Activated T-cell treated with anti-CD3 and anti-CD28 coated beads for 24 hours (primary cell): ENCODE data around the gene RAB31.
"Not testable (repeated sequence)": the region's sequence is repeated elsewhere in the genome, so short reads cannot be mapped to it uniquely, and the experiment has no call there.

Source experiments
- DNase-seq: peaks from one replicate; pipeline ENCODE4 v3.0.0-alpha.2; 2020; ENCODE audit warnings: low read depth

Gene RAB31

DNA sequence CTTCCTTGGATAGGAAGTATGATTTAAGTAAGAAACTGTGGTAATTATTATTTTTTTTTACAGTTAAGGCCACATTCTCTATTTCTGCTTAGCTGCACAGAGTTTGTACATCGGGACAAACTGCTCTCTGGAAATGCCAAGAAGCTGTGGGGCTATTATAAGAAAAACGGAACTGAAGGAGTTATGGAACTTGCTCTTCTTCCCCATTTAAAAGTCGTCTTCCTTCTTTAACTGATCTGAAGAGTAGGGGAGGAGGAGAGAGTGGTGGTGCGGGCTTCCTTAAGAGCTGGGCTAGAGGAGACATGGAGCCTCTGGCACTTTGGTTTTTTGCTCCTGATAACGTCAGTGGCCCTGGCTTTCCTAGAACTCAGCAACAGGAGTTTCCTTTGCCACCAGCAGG, 54.4 kb downstream of the RAB31 start:
- no peak for DNase-seq

DNA sequence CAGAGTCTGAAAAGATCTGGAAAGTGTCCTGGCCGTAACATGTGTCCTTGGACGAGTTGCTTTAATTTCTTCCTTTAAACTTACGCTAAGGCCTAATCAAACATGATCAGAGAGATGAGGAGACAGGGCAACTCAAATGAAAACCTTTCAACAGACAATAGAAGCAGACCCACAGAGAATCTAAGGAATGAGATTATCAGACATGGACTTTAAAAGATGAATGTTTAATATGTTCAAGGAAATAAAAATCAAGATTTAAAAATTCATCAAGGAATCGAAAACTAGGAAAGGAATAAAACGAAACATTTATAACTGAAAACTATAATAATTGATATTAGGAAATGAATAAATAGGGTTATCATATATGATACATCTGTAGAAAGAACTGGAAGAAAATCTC, 55.1 kb downstream of the RAB31 start:
- no peak for DNase-seq

DNA sequence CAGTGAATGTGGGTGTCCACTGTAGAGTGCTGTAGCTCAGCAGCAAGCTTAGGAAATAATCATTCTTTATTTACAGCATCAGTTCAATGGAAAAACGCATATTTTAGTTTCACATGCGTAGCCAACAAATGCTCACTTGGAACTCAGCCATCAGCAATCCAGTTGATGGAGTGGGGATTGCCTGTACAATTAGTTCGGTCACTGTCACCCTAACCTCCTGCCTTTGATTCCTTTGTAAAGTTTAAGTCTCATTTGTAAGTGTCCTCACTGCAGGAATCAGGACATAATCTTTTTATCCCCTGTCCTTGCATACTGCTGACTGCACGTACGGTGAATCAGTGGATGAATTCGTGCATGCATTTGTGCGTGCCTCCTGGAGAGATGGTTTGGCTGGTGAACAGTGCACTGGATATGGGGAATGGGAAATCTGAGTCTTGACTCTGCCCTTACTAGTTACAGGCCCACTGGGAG, 55.9 kb downstream of the RAB31 start:
- no peak for DNase-seq

DNA sequence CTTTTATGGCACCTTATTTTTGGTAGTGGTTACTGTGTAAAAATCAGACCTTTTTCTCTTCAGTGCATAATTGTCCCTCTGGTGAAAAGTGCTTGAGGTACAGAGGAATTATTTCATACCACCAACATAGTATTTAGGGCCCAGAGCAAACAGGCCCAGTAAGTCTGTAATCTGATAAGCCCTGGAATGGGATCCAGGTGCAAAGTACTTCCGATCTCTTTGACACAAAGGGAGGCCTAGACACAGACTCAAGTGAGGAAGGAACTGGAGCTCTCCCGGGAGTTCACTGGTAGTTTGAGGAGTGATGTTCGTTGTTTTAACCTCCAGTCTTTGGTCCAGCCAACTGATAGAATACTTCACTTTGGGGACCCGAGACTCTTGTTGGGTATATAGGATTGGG, 57.4 kb downstream of the RAB31 start:
- no peak for DNase-seq

DNA sequence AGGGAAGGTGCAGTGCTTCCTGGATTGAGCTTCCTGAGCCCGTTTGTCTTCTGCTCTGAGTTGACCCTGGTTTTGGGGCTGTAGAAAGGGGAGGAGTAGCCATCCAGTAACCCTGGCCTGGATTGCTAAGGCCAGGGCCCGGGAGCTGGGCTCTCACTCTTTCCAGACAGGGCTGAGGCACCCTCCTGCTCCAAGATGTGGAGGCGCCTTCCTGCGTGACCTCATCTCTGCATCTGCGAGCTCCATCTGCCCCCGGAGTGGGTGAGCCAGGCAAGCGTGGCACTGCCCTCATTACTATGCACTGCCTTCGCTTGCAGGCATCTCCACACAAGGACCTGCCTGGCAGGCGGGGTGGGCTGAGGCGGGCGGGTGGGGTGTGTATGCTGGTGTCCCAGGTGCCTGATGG, 58.0 kb downstream of the RAB31 start:
- DNase-seq = no peak

DNA sequence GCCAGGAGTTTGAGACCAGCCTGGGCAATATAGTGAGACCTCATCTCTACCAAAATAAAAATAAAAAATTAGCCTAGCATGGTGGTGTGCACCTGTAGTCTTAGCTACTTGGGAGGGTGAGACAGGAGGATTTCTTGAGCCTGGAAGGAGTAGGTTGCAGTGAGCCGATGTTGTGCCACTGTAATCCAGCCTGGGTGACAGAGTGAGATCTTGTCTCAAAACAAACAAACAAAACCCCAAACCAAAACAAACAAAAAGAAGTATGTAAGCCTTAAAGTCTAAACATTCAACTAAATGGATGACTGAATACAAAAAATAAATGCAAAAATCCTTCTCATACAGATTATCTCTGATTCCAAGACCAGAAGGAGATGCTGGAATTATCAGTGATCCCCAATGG, 58.6 kb downstream of the RAB31 start:
- no peak for DNase-seq

DNA sequence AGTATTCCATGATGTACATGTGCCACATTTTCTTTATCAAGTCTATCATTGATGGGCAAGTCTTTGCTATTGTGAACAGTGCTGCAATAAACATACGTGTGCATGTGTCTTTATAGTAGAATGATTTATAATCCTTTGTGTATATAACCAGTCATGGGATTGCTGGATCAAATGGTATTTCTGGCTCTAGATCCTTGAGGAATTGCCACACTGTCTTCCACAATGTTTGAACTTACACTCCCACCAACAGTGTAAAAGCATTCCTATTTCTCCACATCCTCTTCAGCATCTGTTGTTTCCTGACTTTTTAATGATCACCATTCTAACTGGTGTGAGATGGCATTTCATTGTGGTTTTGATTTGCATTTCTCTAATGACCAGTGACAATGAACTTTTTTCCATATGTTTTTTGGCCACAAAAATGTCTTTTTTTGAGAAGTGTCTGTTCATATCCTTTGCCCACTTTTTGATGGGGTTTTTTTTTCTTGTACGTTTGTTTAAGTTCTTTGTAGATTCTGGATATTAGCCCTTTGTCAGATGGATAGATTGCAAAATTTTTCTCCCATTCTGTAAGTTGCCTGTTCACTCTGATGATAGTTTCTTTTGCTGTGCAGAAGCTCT, 60.1 kb downstream of the RAB31 start:
- not testable (repeated sequence) for DNase-seq

DNA sequence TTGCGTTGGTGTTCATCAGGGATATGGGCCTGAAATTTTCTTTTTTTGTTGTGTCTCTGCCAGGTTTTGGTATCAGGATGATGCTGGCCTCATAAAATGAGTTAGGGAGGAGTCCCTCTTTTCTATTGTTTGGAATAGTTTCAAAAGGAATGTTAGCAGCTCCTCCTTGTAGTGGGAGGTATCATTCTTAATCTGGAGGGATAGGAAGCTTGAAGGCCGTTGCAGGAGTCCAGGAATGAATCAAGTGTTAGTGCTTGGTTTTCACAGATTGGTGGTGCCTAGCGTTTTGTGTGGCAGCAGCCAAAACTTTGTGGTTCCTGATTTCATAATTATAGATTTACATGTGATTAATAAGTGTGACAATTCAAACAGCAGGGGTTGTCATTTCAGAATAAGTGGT, 62.0 kb downstream of the RAB31 start:
- not testable (repeated sequence) for DNase-seq

DNA sequence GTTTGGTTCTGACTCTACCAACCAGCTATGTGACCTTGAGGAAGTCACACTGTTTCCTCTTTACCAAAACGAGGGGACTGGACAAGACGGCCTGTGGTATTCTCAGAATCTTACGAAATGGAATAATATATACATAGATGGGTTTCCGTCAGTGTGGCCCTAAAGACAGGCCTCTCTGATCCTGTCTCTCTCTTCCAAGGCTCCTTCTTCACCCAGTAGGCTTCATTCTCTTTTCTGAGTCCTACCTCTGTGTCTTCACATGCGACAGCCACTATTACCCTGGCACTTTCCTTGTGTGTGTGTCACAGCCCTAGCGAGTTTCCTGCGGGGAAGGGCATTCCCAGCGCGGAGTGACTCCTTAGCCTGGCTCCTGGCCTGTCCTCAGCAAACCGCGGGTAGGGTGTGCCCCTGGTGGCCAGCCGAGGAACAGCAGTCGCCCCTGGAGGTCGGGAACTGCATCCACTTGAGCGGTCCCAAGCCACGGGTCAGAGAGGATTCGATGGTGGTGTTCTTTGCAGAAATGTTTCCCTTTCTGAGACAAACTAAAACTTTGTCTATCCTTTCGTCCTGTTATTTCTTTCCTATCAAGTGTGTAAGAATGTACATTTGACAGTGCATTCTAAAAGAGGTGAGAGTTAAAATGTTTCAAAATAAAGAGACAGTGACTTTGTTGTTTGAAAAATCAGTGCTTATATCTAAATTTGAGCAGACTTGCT, 63.3 kb downstream of the RAB31 start:
- DNase-seq = peak; percentile 38

DNA sequence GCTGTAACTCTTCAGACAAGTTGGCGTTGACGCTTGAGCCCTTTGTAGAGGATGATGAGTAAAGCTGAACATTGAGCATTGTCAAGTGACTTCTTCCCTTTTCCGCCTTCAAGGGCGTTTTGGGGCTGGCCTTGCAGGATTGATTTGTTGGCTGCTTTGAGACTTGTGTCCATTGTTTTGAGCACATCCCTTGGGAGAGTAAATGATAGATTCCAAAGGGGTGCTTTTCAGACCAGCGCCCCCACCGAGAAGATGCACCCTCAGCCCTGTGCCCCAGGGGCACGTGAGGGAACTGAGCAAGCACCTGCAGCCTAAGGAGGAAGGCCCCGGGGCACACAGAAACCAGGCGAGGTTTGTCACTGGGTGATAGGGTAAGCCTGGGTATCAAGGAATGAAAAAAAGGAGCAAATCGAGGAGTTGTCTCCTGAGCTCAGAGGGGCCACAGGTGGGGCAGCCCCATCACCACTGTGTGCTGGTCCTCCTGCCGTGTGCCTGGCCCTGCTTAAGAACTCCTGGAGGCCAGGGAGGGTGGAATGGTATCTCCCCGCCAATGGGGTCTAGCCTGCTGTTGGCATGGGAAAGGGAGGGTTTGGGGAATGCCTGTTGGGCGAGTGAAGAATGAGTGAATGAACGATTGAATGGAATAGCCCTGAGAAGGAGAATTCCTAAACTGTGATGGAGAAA, 64.0 kb downstream of the RAB31 start:
- no peak for DNase-seq

DNA sequence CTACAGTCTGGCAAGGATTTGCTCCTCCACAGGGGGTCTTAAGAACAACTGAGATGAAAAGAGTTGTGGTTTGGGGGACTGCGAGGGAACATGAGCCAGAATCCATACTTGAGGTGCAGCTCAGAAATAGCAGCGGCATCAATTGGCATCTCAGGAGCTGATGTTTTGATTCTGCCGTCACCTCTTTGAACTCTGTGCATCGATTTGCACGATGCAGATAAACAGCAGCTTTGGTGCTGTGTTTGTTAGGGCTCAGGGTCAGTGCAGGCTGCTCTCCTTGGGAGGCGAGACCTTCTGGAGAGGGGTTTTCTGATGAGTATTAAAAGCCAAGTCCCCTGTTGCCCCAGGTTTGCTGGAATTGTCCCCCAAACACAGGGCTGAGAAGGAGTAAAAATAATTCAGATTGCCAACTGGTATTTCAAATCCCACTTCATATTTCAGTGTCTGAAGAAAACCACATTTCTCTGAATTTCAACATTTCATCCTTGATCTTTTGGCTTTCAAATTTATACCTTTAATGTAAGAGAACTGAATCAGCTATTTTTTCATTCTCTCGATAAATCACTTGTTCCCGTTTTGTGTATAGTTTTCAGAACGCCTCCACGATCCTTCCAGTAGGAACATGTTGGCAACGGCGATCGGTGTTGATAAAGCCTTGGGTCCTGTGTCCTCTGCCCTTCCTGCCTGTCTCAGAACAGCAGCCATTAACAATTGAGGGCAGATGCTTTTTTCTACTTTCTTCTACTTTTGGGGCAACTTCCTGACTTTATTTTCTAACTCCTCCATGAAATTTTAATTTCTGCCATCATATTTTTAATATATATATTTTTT, 65.0 kb downstream of the RAB31 start:
- no peak for DNase-seq

DNA sequence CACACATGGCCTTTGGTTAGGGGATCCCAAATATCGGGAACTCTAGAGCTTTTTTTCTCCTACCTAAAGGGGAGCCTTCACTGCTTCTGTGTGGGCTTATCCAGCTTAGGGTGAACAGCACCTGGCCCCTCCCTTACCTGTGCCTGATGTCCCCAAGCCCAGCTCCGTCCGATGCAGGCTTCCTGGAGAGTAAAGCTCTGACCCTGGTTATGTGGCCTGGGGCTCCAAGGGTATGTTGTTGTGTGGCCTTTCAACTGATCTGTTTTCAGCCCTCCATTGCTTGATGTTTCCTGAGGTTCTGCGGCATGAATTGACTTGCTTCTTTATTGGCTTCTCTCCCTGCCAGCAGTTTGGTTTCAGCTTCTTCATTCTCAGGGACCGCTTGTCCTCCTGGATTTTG, 66.0 kb downstream of the RAB31 start:
- no peak for DNase-seq

DNA sequence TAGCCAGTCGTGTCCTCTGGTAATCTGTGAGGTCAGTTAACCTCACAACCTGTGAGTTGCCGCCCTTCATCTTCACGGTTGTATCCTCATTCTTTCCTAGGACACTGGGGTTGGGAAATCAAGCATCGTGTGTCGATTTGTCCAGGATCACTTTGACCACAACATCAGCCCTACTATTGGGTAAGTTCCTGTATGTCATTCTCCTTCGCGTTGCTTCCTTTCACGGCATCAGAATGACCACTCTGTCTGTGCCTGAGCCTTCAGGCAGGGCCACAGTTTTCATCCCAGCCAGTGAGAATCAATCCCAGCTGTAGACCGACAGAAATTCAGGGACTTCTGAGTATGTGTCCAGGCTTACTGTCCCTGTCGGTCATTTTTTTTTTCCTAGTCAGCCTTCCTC, 67.1 kb downstream of the RAB31 start:
- no peak for DNase-seq

DNA sequence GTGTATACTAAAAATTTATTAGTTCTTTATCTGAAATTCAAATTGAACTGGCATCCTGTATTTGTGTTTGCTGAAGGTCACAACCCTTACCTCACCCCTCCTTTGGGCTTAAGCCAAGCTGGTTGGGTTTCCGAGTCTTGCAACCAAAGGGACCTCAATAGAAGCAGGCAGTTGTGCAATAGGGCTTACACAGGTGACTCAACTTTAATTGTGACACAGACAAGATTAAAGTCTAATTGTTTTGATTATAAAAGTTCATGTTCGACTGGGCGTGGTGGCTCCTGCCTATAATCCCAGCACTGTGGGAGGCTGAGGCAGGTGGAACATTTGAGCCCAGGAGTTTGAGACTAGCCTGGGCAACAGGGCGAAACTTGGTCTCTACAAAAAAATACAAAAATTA, 71.5 kb downstream of the RAB31 start:
- no peak for DNase-seq

DNA sequence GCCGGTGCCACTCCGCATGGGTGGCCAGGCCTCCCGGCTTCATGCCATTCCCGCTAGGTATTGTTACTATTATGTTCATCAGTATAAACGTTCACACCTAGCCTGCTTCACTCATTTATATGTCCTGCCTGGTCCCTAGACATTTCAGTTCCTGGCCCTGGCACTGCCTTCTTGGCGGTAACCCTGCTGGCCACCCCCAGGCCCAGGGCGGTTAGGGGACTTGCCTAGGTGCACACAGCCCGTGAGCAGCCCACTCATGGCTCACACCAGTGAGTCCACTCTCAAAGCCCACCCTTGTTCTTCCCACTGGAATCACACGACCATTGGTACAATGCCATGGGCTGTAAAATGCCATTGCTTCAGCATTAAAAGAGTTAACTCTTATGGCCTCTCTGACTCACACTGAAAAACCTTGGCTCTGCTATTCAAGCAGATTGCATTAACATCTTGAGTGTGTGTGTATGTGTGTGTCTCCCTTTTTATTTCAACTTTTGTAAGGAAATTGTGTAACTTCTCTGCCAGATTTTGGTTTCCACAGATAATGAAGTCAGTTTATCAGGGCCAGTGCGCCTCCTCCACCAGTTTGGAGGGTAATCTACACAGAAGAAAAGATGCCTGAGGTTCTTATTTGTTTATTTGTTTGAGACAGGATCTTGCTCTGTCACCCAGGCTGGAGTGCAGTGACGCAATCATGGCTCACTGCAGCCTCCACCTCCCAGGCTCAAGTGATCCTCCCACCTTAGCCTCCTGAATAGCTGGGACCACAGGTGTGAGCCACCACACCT, 74.2 kb downstream of the RAB31 start:
- DNase-seq = no peak

DNA sequence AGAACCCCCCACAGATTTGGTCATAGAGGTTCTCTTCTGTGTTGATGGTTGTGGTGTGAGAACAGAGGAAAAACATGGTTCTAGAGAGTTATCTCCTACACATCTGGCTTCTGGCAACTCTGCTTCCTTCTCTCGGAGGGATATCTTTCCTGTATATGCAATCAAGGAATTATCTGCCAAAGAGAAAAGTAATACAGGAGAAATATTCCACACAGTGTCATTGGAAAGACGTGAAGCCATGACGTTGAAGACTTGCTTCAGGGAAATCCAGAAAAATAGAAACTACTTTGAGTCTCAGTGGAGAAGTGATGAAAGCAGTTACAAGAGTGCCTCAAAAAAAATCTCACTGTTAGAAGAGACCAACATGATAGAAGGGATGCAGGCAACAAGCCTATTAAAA, 78.5 kb downstream of the RAB31 start:
- DNase-seq = no peak

DNA sequence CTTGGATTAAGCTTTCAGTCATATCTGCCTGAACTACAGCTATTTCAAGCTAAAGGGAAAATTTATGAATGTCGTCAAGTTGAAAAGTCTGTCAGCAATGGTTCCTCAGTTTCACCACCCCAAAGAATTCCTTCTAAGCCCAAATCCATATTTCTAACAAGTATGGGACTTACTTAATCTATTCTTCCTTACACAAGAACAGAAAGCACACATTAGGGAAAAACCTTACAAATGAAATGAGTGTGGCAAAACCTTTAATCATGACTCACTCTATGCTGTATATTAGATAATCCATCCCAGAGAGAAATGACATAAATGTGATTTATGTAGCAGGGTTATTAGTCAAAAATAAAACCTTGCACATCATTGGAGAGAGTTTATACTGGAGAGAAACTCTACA, 78.9 kb downstream of the RAB31 start:
- no peak for DNase-seq

DNA sequence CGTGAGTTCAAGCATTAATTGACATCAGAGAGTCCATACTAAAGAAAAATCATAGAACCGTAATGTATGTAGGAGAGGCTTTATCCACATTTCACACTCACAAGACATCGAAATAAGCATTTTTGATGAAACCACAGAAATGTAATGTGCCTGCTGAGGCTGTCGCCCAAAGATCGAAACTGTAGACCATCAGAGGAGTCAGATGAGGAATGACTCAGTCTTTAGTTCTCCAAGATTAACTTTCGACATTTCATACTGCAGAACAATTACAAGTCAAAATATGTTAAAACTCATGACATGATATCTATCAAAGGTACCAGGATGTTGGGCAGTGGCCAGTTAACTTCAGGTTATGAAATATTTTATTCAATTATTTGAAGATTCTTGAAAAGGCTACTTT, 79.6 kb downstream of the RAB31 start:
- DNase-seq = no peak

DNA sequence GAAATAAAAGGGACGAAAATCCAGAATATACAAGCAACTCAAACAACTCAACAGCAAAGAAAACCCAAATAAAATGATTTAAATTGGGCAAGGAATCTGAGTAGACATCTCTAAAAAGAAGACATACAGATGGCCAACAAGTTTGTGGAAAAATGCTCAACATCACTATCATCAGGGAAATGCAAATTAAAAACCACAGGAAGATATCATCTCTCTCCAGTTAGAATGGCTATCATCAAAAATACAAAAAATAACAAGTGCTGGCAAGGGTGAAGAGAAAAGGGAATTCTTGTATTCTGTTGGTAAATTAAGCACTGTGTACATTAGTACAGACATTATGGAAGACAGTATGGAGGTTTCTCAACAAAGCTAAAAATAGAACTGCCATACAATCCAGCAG, 80.0 kb downstream of the RAB31 start:
- DNase-seq = no peak

DNA sequence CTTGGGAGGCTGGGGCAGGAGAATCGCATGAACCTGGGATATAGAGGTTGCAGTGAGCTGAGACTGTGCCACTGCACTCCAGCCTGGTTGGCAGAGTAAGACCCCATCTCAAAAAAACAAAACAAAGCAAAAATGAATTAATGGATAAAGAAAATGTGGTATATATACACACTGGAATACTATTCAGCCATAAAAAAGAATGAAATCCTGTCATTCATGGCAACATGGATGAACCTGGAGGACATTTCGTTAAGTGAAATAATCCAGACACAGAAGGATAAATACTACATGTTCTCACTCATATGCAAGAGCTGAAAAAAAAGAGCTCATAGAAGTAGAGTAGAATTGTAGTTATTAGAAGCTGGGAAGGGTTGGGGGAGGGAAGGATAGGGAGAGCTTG, 80.8 kb downstream of the RAB31 start:
- no peak for DNase-seq

DNA sequence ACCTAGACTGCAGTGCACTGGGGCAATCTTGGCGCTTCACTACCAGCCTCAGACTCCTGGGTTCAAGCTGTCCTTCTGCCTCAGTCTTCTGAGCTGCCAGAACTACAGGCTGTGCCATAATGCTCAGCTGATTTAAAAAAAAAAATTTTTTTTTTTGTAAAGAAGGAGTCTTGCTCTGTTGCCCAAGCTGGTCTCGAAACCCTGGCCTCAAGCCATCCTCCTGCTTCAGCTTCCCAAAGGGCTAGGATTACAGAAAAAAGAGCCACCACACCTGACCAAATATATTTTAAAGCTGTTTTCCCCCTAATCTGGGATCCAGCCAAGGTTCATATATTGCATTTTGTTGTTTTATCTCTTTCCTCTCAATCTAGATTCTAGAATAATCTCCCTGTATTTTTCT, 82.2 kb downstream of the RAB31 start:
- no peak for DNase-seq

DNA sequence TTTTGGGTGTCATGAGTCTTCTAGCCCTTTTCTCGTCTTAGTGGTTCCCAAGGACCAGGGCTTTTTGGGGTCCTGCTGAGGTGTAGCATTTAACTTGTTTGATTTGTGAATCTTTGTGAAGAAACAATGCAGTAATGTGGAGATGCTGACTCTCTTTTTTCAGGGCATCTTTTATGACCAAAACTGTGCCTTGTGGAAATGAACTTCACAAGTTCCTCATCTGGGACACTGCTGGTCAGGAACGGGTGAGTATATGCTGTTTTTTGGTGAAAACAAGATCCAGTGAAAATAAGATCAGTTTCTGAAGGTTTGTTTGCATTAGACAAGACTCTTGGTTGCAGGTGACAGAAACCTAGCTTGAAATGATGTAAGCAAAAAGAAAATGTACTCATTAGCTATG, 83.9 kb downstream of the RAB31 start:
- no peak for DNase-seq
